ENCODE measurements around the gene KCNK15.
A peak's percentile ranks its signal among the peaks of the same experiment; 100 is the strongest.

KCNK15 gene

GRCh38 chr20:44736170-44737021, 9.3 kb upstream of the KCNK15 start:
- DNase-seq (ENCODE audit: low read depth in 2 of 2) = peak; percentile 84 to 85

- DNase-seq (ENCODE audit: low read depth in 2 of 2) = no peak
These were observed 8.5 kb upstream of the KCNK15 start for GRCh38 chr20:44737116-44737515.

GRCh38 chr20:44738813-44739477, 6.7 kb upstream of the KCNK15 start:
- DNase-seq (ENCODE audit: low read depth in 2 of 2) = no peak

- DNase-seq (ENCODE audit: low read depth in 2 of 2) = no peak
These were observed 5.7 kb upstream of the KCNK15 start for GRCh38 chr20:44739942-44740341.

- no peak for DNase-seq (ENCODE audit: low read depth in 2 of 2)
These were observed 3.2 kb upstream of the KCNK15 start for GRCh38 chr20:44742304-44743079.

GRCh38 chr20:44743080-44743701, 2.5 kb upstream of the KCNK15 start:
- no peak for DNase-seq (ENCODE audit: low read depth in 2 of 2)

GRCh38 chr20:44743916-44744655, 1.6 kb upstream of the KCNK15 start:
- no peak for DNase-seq (ENCODE audit: low read depth in 2 of 2)

- DNase-seq (ENCODE audit: low read depth in 2 of 2) = no peak
These were observed 505 bp upstream of the KCNK15 start for GRCh38 chr20:44745122-44745597.

- DNase-seq (ENCODE audit: low read depth in 2 of 2) = no peak
These were observed 901 bp downstream of the KCNK15 start for GRCh38 chr20:44746367-44747165.

GRCh38 chr20:44747166-44748004, 1.7 kb downstream of the KCNK15 start:
- no peak for DNase-seq (ENCODE audit: low read depth in 2 of 2)

GRCh38 chr20:44748005-44748370, 2.3 kb downstream of the KCNK15 start:
- DNase-seq (ENCODE audit: low read depth in 2 of 2) = no peak

- DNase-seq (ENCODE audit: low read depth in 2 of 2) = no peak
These were observed 4.6 kb downstream of the KCNK15 start for GRCh38 chr20:44750081-44750805.

- no peak for DNase-seq (ENCODE audit: low read depth in 2 of 2)
These were observed 6.7 kb downstream of the KCNK15 start for GRCh38 chr20:44752099-44752931.

GRCh38 chr20:44754554-44754953, 8.9 kb downstream of the KCNK15 start:
- no peak for DNase-seq (ENCODE audit: low read depth in 2 of 2)

GRCh38 chr20:44756011-44756688, 10.5 kb downstream of the KCNK15 start:
- DNase-seq (ENCODE audit: low read depth in 2 of 2) = no peak

GRCh38 chr20:44756956-44757355, 11.3 kb downstream of the KCNK15 start:
- no peak for DNase-seq (ENCODE audit: low read depth in 2 of 2)
